ENCODE results near the gene DES.

DNA sequence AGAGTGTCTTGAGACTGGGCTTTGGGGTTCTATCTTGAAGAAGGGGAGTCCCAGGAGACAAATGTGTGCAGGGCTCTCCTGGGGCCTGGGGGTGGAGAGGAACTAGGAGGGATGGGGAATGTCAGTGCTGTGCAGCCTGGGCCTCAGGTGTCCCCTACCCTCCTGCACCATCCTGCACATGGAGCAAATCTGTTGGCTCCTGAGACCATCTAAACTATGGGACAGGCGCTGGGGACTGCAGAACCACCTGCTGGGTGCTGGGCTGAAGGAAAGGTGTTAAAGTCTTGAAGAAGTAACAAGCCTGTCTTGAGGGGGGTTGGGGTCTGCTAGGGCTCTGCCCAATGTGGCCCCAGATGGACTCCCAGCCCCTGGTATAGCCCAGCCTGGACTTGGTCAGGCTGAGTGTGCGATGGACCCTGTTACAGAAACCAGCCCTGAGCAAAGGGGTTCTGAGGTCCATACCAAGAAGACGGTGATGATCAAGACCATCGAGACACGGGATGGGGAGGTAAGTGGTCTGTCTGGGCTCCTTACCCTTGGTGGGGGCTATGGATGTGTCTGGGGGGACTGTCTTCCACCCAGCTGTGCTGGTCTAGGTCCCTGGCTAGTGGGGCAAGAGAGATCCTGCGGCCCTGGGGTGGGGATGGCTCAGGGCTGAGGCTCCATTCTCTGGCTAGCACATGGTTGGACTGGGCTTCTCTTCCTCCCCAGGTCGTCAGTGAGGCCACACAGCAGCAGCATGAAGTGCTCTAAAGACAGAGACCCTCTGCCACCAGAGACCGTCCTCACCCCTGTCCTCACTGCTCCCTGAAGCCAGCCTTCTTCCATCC, 7.3 kb downstream of the DES start:
- no peak for TF ChIP-seq CTCF (conservative IDR thresholded peaks at IDR 0.05; ENCODE audit: low read length)
- no peak for TF ChIP-seq EZH2phosphoT487 (IDR thresholded peaks at IDR 0.05; ENCODE audit: borderline replicate concordance, low read depth, low read length)
